DLD1 (cell line): ENCODE data around the gene EDA2R.

Experiments
- in situ Hi-C: cut with HindIII; loops from 2 replicates; pipeline ENCODE4 v1.10.0; 2017; ENCODE audit warnings: low sequenced_read_pairs

EDA2R gene, protein sequence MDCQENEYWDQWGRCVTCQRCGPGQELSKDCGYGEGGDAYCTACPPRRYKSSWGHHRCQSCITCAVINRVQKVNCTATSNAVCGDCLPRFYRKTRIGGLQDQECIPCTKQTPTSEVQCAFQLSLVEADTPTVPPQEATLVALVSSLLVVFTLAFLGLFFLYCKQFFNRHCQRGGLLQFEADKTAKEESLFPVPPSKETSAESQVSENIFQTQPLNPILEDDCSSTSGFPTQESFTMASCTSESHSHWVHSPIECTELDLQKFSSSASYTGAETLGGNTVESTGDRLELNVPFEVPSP

DNA sequence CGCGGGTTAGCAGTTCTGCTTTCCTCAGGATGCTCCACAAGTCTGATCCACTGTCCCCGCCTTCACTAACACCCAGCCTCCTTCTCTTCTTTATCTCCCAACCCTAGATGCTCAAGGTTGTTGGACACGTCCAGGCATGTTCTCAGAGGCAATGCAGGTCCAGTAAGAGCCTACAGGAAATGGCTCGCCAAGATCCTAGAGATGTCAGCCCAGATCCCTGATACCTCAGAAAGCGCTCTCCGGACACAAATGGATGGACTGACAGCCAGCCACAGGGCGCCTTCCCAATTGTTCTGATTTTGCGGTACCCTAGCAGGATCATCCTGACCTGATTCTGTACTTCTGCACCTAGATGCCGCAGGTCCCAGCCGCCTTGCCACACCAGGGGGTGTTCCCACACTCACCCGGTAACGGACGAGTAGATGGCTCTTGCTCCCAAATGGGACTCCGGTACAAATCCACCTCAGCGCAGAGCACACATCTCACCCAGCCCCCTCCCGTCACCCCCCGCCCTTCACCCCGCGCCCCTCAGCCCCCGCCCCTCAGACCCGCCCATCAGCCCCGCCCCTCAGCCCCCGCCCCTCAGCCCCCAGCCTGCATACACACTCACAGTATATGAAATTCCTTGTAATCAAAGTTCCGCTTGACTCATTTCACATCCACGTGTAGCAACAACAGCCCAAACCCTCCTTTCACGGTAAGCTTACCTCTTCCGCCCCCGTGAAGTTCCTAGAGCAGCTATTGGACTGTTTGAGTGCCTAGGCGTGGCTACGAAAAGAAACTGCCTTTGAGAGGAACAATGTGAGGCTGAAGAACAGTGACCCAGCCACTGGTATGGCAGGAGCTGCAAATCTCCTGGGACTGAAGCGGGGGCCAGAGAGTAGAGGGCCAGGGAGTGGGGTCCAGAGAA lies at the start of gene EDA2R:
EDA2R (minus strand) TSS at position 488 of the 910 bp plus-strand sequence. CDS start 23,058 bp downstream, outside the sequence.
- in situ Hi-C loops = no loop called here

GRCh38 chrX:66684196-66684595 lies 45.3 kb upstream of the EDA2R start:
- in situ Hi-C loops = no loop called here

- in situ Hi-C loops = no loop called here
These were observed 41.6 kb upstream of the EDA2R start for GRCh38 chrX:66680451-66680850.

DNA sequence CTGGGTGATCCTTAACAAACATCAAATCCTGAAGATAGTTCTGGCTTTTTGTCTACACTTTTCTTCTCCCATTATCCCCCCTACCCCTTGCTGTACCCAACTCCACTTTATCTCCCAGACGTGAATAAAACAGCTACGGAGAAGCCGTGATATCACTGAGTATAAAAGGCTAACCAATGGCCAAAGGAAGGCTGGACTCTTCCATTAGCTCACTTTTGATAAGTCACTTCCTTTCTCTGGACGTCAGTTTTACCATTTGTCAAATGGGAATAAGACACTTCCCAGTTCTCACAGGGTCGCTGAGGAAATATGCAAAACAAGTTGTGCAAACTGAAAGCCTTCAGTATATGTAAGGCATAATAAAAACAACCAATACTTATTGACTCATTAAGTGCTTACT lies 38.6 kb upstream of the EDA2R start:
- in situ Hi-C loops = no loop called here

- in situ Hi-C loops = no loop called here
These were observed 38.1 kb upstream of the EDA2R start for GRCh38 chrX:66676990-66677389.

- in situ Hi-C loops = no loop called here
These were observed 37.5 kb upstream of the EDA2R start for GRCh38 chrX:66676413-66676812.

- in situ Hi-C loops = no loop called here
These were observed 36.7 kb upstream of the EDA2R start for GRCh38 chrX:66675541-66675940.

DNA sequence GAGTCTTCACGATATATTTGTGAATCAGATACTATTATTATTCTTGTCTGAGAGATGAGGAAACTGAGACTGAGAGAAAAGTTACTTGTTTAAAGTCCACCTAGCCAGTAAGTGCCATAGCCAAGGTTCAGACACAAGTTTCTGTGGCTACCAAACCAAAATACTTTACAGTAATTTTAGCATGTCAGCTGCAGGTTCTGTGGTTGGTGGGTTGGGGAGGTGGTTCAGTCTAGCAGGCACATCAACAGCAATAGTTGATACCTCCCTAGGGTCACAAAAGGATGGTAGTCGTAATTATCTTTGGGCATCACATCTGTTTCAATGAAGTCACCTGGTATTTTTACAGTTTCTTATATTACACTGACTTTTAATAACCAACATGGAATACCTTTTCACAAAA lies 35.6 kb upstream of the EDA2R start:
- in situ Hi-C loops = no loop called here

- in situ Hi-C loops = no loop called here
These were observed 33.2 kb upstream of the EDA2R start for GRCh38 chrX:66672106-66672505.

DNA sequence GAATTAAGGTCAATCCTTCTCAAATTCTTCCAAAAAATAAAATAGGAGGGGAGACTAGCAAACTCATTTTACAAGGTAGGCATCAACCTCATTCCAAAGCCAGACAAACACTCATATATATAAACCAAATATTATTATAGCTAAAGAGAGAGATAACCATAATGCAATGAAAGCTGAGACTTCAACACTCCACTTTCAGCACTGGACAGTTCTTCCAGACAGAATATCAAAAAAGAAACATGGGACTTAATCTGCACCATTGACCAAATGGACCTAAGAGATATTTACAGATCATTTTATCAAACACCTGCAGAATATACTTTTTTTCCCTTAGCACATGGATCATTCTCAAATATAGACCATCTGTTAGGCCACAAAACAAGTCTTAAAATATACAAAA lies 15.5 kb upstream of the EDA2R start:
- in situ Hi-C loops = no loop called here

DNA sequence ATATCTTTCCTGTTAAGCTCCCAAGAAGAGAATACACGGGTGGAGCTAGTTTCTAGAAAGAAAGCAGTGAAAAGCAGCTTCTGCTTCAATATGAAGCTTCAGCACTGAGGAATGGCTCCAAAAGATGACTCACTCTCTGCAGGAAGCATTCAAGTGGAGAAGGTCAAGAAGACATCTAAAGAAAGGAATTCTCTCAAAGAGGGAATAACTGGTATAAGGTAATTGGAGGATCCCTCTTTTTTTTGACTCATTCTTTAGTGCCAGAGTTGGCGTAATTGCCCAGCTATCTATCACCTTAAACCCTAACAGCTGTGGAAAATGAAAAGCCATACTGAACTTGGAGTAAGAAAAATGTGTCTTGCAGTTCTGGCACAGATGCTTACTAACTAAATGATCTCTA lies 3.5 kb downstream of the EDA2R start:
- in situ Hi-C loops = no loop called here

DNA sequence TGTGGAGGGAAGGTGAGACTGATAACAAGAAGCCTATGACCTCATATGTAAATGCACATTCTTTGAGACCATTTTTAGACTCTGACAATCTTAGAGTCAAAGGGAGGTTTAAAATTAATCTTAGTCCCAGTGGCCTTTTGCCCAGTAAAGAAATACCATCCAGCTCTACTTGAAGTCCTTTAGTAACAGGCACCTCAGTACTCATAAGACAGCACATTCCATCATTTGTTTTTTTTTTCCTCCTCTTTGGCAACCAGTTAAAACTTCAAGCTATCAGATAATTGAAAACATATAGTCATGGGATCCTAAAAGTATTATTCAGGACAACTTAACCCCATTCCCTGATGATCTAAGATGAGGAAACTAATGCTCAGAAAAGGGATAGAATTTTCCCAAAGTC lies 4.6 kb downstream of the EDA2R start:
- in situ Hi-C loops = no loop called here

DNA sequence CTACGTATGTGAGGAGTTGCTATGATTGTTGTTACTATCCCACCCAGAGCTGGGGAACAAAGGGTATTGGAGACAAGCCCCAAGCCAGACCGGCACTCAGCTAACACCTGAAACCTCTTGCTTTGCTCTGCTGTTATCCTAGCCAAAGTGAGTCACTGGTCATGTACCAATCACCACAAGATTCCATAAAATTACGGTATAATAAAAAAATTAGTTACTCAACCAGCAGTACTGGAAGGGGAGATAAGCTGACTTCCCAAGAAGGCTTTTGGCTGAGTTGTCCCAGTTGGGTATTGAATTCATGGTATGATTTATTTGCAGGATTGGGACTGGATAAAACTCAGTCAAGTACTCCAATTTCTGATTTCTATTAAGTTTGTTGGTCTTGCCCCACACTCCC lies 5.3 kb downstream of the EDA2R start:
- in situ Hi-C loops = no loop called here

GRCh38 chrX:66632981-66633380 lies 5.9 kb downstream of the EDA2R start:
- in situ Hi-C loops = no loop called here

DNA sequence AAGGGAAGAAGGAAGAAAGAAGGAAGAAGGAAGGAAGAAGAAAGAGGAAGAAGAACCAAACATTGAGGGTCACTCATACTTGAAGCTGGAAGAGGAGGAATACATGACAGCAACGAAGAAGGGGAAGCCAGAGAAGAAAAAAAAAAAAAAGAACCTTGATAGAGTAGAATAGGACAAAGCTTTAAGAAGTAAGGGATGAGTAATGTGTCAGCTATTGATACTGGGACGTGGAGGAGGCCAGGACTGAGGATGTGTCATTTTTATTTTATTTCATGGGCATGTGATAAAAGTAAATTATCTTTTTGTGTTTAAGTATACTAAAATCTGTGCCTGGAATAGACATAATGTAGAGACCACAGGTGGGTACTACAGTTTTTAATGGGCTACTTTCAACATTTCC lies 6.4 kb downstream of the EDA2R start:
- in situ Hi-C loops = no loop called here

DNA sequence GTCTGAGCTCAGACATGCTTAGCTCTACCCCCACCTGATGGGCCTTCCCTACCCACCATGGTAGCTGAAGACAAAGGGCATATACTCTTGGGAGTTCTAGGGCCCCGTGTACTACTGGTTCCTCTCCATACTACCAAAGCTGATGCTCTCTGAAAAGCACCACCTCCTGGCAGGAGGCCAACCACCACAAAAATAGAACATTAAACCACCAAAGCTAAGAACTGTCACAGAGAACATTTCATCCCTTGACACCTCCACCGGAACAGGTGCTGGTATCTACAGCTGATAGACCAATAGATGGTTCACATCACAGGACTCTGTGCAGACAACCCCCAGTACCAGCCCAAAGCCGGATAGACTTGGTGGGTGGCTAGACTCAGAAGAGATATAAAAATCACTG lies 13.4 kb downstream of the EDA2R start:
- in situ Hi-C loops = no loop called here

GRCh38 chrX:66622209-66622608 lies 16.7 kb downstream of the EDA2R start:
- in situ Hi-C loops = no loop called here

GRCh38 chrX:66616944-66617343 lies 21.9 kb downstream of the EDA2R start:
- in situ Hi-C loops = no loop called here

GRCh38 chrX:66602381-66602938 lies 36.4 kb downstream of the EDA2R start:
- in situ Hi-C loops = no loop called here

GRCh38 chrX:66601522-66601921 lies 37.4 kb downstream of the EDA2R start:
- in situ Hi-C loops = no loop called here

DNA sequence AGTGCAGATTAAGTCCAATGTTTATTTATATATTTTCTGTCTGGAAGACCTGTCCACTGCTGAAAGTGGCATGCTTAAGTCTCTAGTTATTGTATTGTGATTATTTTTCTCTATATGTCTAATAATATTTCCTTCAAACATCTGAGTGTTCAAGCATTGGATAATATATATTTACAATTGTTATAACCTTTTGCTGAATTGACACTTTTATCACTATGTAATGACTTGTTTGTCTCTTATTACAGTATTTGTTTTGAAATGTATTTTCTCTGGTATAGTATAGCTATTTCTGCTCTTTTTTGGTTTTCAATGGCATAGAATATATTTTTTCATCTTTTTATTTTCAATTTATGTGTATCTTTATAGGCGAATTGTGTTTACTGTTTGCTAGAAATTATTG lies 59.7 kb downstream of the EDA2R start:
- in situ Hi-C loops = no loop called here

DNA sequence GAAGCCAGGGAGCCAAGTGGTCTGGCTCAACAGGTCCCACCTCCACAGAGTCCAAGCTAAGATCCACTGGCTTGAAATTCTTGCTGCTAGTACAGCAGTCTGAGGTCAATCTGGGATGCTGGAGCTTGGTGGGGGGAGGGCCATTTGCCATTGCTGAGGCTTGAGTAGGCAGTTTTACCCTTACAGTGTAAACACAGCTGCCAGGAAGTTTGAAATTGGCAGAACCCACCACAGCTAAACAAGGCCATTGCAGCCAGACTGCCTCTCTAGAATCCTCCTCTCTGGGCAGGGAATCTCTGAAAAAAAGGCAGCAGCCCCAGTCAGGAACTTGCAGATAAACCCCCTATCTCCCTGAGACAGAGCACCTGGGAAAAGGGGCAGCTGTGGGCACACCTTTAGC lies 84.9 kb downstream of the EDA2R start:
- in situ Hi-C loops = no loop called here
